ENCODE results near the gene TNFRSF4.

DNA sequence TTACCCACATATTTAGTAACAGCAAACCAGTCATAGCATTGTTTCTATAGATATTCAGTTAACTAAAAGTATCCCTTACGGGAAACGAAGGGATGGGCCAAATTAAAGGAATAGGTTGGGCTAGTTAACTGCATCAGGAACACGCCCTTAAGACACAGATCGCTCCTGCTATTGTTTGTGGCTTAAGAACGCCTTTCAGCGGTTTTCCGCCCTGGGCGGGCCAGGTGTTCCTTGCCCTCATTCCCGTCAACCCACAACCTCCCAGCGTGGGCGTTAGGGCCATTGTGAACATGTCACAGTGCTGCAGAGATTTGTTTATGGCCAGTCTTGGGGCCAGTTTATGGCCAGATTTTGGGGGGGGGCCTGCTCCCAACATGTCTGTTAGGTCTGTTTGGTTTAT, 22.2 kb downstream of the TNFRSF4 start:
- TF ChIP-seq POLR2A (IDR thresholded peaks at IDR 0.05) (no peak), EP300 (IDR thresholded peaks at IDR 0.05) (no peak)
- TF ChIP-seq, protein P1, sequence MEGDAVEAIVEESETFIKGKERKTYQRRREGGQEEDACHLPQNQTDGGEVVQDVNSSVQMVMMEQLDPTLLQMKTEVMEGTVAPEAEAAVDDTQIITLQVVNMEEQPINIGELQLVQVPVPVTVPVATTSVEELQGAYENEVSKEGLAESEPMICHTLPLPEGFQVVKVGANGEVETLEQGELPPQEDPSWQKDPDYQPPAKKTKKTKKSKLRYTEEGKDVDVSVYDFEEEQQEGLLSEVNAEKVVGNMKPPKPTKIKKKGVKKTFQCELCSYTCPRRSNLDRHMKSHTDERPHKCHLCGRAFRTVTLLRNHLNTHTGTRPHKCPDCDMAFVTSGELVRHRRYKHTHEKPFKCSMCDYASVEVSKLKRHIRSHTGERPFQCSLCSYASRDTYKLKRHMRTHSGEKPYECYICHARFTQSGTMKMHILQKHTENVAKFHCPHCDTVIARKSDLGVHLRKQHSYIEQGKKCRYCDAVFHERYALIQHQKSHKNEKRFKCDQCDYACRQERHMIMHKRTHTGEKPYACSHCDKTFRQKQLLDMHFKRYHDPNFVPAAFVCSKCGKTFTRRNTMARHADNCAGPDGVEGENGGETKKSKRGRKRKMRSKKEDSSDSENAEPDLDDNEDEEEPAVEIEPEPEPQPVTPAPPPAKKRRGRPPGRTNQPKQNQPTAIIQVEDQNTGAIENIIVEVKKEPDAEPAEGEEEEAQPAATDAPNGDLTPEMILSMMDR (IDR thresholded peaks at IDR 0.05), result no peak

All from upper lobe of left lung (tissue), 4 donors.